Measurements from ENCODE around the gene SCIMP. TPM values are rescaled to one million over a fixed set of nuclear protein-coding genes. Genes with fewer than 3 reads are reported as not detected.

The SCIMP gene
- total and polyA plus RNA-seq, 2 of the 13 experiments (the other 11 are each of a cell fraction or from before 2014, with no cell fraction given): not detected

DNA sequence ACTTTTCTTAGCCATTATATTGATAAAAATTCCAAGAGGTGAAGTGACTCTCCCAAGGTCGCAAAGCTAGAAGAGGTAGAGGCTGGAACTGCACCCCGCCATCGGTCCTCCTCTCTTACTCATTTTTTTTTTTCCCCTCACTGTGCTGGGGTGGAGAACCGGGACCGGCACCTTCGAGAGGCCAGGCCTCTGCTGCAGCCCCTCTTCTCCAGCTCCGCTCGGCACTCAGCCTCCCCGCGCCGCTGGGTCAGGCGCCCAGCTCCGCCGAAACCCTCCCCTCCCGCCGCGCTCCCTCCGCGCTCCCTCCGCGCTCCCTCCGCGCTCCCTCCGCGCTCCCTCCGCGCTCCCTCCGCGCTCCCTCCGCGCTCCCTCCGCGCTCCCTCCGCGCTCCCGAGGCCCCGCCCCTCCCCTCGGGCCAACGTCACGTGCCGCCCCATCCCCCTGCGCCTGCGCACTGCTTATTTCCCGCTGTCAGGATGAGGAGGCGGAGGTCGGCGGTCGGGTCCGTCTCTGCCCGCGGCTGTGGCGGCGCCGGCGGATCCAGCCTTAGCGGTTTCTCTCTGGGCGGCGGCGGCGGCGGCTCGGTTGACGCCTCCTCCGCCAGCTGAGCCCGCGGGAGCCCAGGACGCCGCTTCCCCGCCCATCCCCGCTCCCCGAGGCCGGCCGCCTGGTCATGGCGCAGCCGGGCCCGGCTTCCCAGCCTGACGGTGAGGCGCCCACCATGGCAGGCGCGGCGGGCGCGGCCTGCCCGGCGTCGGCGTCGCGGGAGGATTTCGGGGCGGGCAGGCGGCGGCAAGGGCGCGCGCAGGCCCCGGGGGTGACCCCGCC lies 47.4 kb upstream of the SCIMP start, which contains the start of gene RABEP1 (continued):
- TF ChIP-seq BRD4 (CRISPR knock-in tag; IDR thresholded peaks at IDR 0.05): no peak
- TF ChIP-seq RXRB (CRISPR knock-in tag; IDR thresholded peaks at IDR 0.05; ENCODE audit: borderline replicate concordance): 0 out of 2 replicates have a peak, but pooled peaks have one; percentile 10
- no peak for TF ChIP-seq MEIS2 (CRISPR knock-in tag; IDR thresholded peaks at IDR 0.05)
- peak; percentile 74 for TF ChIP-seq POLR2G (IDR thresholded peaks at IDR 0.05; ENCODE audit: low read depth, low read length)
- no peak for TF ChIP-seq MTF2 (CRISPR knock-in tag; IDR thresholded peaks at IDR 0.05; ENCODE audit: borderline replicate concordance)
- TF ChIP-seq, protein P1, sequence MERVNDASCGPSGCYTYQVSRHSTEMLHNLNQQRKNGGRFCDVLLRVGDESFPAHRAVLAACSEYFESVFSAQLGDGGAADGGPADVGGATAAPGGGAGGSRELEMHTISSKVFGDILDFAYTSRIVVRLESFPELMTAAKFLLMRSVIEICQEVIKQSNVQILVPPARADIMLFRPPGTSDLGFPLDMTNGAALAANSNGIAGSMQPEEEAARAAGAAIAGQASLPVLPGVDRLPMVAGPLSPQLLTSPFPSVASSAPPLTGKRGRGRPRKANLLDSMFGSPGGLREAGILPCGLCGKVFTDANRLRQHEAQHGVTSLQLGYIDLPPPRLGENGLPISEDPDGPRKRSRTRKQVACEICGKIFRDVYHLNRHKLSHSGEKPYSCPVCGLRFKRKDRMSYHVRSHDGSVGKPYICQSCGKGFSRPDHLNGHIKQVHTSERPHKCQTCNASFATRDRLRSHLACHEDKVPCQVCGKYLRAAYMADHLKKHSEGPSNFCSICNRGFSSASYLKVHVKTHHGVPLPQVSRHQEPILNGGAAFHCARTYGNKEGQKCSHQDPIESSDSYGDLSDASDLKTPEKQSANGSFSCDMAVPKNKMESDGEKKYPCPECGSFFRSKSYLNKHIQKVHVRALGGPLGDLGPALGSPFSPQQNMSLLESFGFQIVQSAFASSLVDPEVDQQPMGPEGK (CRISPR knock-in tag; IDR thresholded peaks at IDR 0.05): peak; percentile 55
- TF ChIP-seq ZNF501 (CRISPR knock-in tag; IDR thresholded peaks at IDR 0.05): no peak
- TF ChIP-seq ZNF224 (CRISPR knock-in tag; IDR thresholded peaks at IDR 0.05): no peak
- peak in 1 of 2 experiments; percentile 82; a peak in 2 of 4 replicates for TF ChIP-seq POLR2A (IDR thresholded peaks at IDR 0.05; ENCODE audit: insufficient read depth in 1 of 2, low read depth in 2 of 2, low read length in 2 of 2)
- TF ChIP-seq YEATS4 (CRISPR knock-in tag; IDR thresholded peaks at IDR 0.05; ENCODE audit: borderline replicate concordance): peak; percentile 29; the same call in 1 of the 2 replicates
- TF ChIP-seq DMAP1 (CRISPR knock-in tag; IDR thresholded peaks at IDR 0.05): 0 out of 2 replicates have a peak, but pooled peaks have one; percentile 13
- TF ChIP-seq GFI1 (CRISPR knock-in tag; IDR thresholded peaks at IDR 0.05; ENCODE audit: borderline replicate concordance): no peak
- 0 out of 2 replicates have a peak, but pooled peaks have one; percentile 35 for TF ChIP-seq SPEN (CRISPR knock-in tag; IDR thresholded peaks at IDR 0.05; ENCODE audit: low read depth)
- TF ChIP-seq, protein P2, sequence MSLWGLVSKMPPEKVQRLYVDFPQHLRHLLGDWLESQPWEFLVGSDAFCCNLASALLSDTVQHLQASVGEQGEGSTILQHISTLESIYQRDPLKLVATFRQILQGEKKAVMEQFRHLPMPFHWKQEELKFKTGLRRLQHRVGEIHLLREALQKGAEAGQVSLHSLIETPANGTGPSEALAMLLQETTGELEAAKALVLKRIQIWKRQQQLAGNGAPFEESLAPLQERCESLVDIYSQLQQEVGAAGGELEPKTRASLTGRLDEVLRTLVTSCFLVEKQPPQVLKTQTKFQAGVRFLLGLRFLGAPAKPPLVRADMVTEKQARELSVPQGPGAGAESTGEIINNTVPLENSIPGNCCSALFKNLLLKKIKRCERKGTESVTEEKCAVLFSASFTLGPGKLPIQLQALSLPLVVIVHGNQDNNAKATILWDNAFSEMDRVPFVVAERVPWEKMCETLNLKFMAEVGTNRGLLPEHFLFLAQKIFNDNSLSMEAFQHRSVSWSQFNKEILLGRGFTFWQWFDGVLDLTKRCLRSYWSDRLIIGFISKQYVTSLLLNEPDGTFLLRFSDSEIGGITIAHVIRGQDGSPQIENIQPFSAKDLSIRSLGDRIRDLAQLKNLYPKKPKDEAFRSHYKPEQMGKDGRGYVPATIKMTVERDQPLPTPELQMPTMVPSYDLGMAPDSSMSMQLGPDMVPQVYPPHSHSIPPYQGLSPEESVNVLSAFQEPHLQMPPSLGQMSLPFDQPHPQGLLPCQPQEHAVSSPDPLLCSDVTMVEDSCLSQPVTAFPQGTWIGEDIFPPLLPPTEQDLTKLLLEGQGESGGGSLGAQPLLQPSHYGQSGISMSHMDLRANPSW (CRISPR knock-in tag; IDR thresholded peaks at IDR 0.05; ENCODE audit: borderline replicate concordance): no peak
- no peak for TF ChIP-seq ZFP82 (CRISPR knock-in tag; IDR thresholded peaks at IDR 0.05; ENCODE audit: borderline replicate concordance)
- no peak for TF ChIP-seq PHF21A (CRISPR knock-in tag; IDR thresholded peaks at IDR 0.05)
- no peak for TF ChIP-seq RELA (CRISPR knock-in tag; IDR thresholded peaks at IDR 0.05)
- TF ChIP-seq RBFOX2 (IDR thresholded peaks at IDR 0.05; ENCODE audit: low read depth, low read length): peak; percentile 89
- peak; percentile 52 for TF ChIP-seq SKI (IDR thresholded peaks at IDR 0.05; ENCODE audit: partially characterized antibody)
- peak; percentile 42; the same call in 1 of the 2 replicates for TF ChIP-seq ZNF430 (CRISPR knock-in tag; IDR thresholded peaks at IDR 0.05)
- TF ChIP-seq, protein P3, sequence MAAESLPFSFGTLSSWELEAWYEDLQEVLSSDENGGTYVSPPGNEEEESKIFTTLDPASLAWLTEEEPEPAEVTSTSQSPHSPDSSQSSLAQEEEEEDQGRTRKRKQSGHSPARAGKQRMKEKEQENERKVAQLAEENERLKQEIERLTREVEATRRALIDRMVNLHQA (CRISPR knock-in tag; IDR thresholded peaks at IDR 0.05): no peak
- TF ChIP-seq TAF1 (CRISPR knock-in tag; IDR thresholded peaks at IDR 0.05): peak; percentile 93
- peak; percentile 33; the same call in 1 of the 2 replicates for TF ChIP-seq RAD51 (IDR thresholded peaks at IDR 0.05; ENCODE audit: borderline replicate concordance)
- no peak for TF ChIP-seq MED8 (CRISPR knock-in tag; IDR thresholded peaks at IDR 0.05; ENCODE audit: insufficient replicate concordance)
- TF ChIP-seq SMAD1 (CRISPR knock-in tag; IDR thresholded peaks at IDR 0.05; ENCODE audit: borderline replicate concordance, low read depth): no peak
- TF ChIP-seq IRF2 (CRISPR knock-in tag; IDR thresholded peaks at IDR 0.05): no peak; the same call in 1 of the 2 replicates
- TF ChIP-seq ZNF225 (CRISPR knock-in tag; IDR thresholded peaks at IDR 0.05): no peak
